ENCODE data around the gene MARCHF5. TPM values are rescaled to one million over a fixed set of nuclear protein-coding genes. Genes with fewer than 3 reads are reported as not detected.

The MARCHF5 gene
- total RNA-seq, 1 experiment from 2014 or later: 59.1 TPM

GRCh38 chr10:92267343-92267742 lies 23.6 kb upstream of the MARCHF5 start:
- H2AFZ ChIP-seq (ENCODE audit: low read depth, low read length, poor library complexity, severe bottlenecking): no peak overlapping the region
- H3K9ac ChIP-seq (ENCODE audit: low read length): no peak overlapping the region
- ChIA-PET RAD21 (ENCODE audit: low non-redundant PET in 1 of 2, low total read pairs in 2 of 2, uncharacterized antibody in 2 of 2, unreplicated experiment in 2 of 2) (no interaction called here), CTCF (no interaction called here), POLR2A (no interaction called here)
- intact Hi-C loops (cut with micrococcal nuclease): no loop called here
- H3K9me3 ChIP-seq (ENCODE audit: control insufficient read depth in 1 of 2, insufficient read depth in 1 of 2, low read depth in 1 of 2, low read length in 2 of 2): no peaks in the 10 kb centered on the region
- H3K4me3 ChIP-seq (replicated peaks in 1 of 2; ENCODE audit: low read depth in 1 of 2, low read length in 2 of 2): no peak overlapping the region
- DNase-seq (ENCODE audit: low read depth, low spot score): no peak
- TF ChIP-seq CEBPB (IDR thresholded peaks at IDR 0.05; ENCODE audit: low read depth) (no peak), REST (IDR thresholded peaks at IDR 0.05; ENCODE audit: low read depth) (no peak), ZNF274 (IDR thresholded peaks at IDR 0.05; ENCODE audit: low read depth, low read length) (no peak), EZH2phosphoT487 (IDR thresholded peaks at IDR 0.05; ENCODE audit: borderline replicate concordance) (no peak), ZFX (IDR thresholded peaks at IDR 0.05) (no peak), SP1 (IDR thresholded peaks at IDR 0.05; ENCODE audit: low read depth) (no peak), ELF1 (IDR thresholded peaks at IDR 0.05; ENCODE audit: borderline replicate concordance, low read depth) (no peak), POLR2A (IDR thresholded peaks at IDR 0.05; ENCODE audit: borderline replicate concordance, extremely low read depth, insufficient read depth, insufficient read length) (no peak), FOSL1 (IDR thresholded peaks at IDR 0.05; ENCODE audit: low read depth) (no peak), RAD21 (IDR thresholded peaks at IDR 0.05; ENCODE audit: low read depth) (no peak), JUND (IDR thresholded peaks at IDR 0.05) (no peak)
- TF ChIP-seq, protein P1, sequence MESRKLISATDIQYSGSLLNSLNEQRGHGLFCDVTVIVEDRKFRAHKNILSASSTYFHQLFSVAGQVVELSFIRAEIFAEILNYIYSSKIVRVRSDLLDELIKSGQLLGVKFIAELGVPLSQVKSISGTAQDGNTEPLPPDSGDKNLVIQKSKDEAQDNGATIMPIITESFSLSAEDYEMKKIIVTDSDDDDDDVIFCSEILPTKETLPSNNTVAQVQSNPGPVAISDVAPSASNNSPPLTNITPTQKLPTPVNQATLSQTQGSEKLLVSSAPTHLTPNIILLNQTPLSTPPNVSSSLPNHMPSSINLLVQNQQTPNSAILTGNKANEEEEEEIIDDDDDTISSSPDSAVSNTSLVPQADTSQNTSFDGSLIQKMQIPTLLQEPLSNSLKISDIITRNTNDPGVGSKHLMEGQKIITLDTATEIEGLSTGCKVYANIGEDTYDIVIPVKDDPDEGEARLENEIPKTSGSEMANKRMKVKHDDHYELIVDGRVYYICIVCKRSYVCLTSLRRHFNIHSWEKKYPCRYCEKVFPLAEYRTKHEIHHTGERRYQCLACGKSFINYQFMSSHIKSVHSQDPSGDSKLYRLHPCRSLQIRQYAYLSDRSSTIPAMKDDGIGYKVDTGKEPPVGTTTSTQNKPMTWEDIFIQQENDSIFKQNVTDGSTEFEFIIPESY (IDR thresholded peaks at IDR 0.05; ENCODE audit: extremely low read depth, insufficient replicate concordance, low read length): no peak
- H3K4me1 ChIP-seq (ENCODE audit: control insufficient read depth in 1 of 2, insufficient read depth in 2 of 2, low read length in 2 of 2): peaks cover 11 to 20% of the 10 kb centered on the region in 2 experiments; a peak in 3 of 4 replicates
- no peak overlapping the region for H3K4me2 ChIP-seq (ENCODE audit: low read length)
- H3K36me3 ChIP-seq (ENCODE audit: control insufficient read depth in 1 of 2, insufficient read depth in 2 of 2, low read length in 2 of 2): no peaks in the 10 kb centered on the region
- no peaks in the 10 kb centered on the region for H4K20me1 ChIP-seq (ENCODE audit: insufficient read depth)
- no peak overlapping the region for H3K27ac ChIP-seq (ENCODE audit: low read depth, low read length)
- no peaks in the 10 kb centered on the region for H3K79me2 ChIP-seq (ENCODE audit: insufficient read depth, low read length)
- BruUV-seq (replicated peaks): no TSS peak
- no peak for ATAC-seq
- no peaks in the 10 kb centered on the region for H3K9me2 ChIP-seq (ENCODE audit: insufficient read depth)
- no peaks in the 10 kb centered on the region for H3K27me3 ChIP-seq (ENCODE audit: insufficient read depth, low read length)
